Measurements from ENCODE around the gene FCRL5. TPM values are rescaled to one million over a fixed set of nuclear protein-coding genes. Genes with fewer than 3 reads are reported as not detected.
"Not testable (repeated sequence)": the region's sequence is repeated elsewhere in the genome, so short reads cannot be mapped to it uniquely, and the experiment has no call there.

FCRL5 gene
- total and polyA plus RNA-seq, 4 experiments from 2014 or later: 0.28 TPM; not detected in 3

- intact Hi-C loops (cut with micrococcal nuclease): loop anchor here (5.0 kb wide), 1 partner anchor 115 kb away; no protein-coding TSS in a partner anchor
- POLR2A ChIA-PET (ENCODE audit: partially characterized antibody): no interaction called here
- DNase-seq: no peak
Measured at GRCh38 chr1:157487504-157487903, 64.8 kb downstream of the FCRL5 start.

GRCh38 chr1:157487096-157487495 is 65.2 kb downstream of the FCRL5 start:
- CTCF ChIA-PET (ENCODE audit: partially characterized antibody): interaction anchor here (5.0 kb wide), 1 partner anchor 9 kb away, joined by 29 read pairs; no protein-coding TSS in a partner anchor
- H3K36me3 ChIP-seq (ENCODE audit: insufficient read depth, low read length): no peaks in the 10 kb centered on the region
- Mint-ChIP-seq H3K9me3 (no peaks in the 10 kb centered on the region), H3K27me3 (peaks cover 9 to 11% of the 10 kb centered on the region in 2 donors), H3K27ac (no peak overlapping the region), H3K36me3 (no peaks in the 10 kb centered on the region), H3K4me3 (no peak overlapping the region), H3K4me1 (no peaks in the 10 kb centered on the region)
- H3K4me1 ChIP-seq (ENCODE audit: insufficient read depth, low read length): no peaks in the 10 kb centered on the region
- POLR2A ChIA-PET (ENCODE audit: partially characterized antibody): no interaction called here
- no peak for DNase-seq
- H3K4me3 ChIP-seq (ENCODE audit: low read length in 2 of 2): no peak overlapping the region
- H3K27ac ChIP-seq (ENCODE audit: low read depth, low read length): no peak overlapping the region
- H3K27me3 ChIP-seq (ENCODE audit: insufficient read depth, low read length): no peaks in the 10 kb centered on the region
- intact Hi-C loops (cut with micrococcal nuclease): loop anchor here (5.0 kb wide), 1 partner anchor 115 kb away; no protein-coding TSS in a partner anchor
- H3K9me3 ChIP-seq (ENCODE audit: control insufficient read depth in 1 of 2, low read length in 2 of 2): no peaks in the 10 kb centered on the region

More at GRCh38 chr1:157487504-157487903, 64.8 kb downstream of the FCRL5 start:
- peaks cover 9 to 14% of the 10 kb centered on the region in 2 donors for H3K27me3 Mint-ChIP-seq
- no peaks in the 10 kb centered on the region for H3K36me3 ChIP-seq (ENCODE audit: insufficient read depth, low read length)
- no peaks in the 10 kb centered on the region for H3K4me1 ChIP-seq (ENCODE audit: insufficient read depth, low read length)
- CTCF ChIA-PET (ENCODE audit: partially characterized antibody): interaction anchor here (5.0 kb wide), 1 partner anchor 8 kb away, joined by 29 read pairs; no protein-coding TSS in a partner anchor
- H3K4me3 Mint-ChIP-seq: no peak overlapping the region
- H3K4me1 Mint-ChIP-seq: no peaks in the 10 kb centered on the region
- H3K27ac ChIP-seq (ENCODE audit: low read depth, low read length): no peak overlapping the region
- H3K4me3 ChIP-seq (ENCODE audit: low read length in 2 of 2): no peak overlapping the region
- H3K27ac Mint-ChIP-seq: no peak overlapping the region
- no peaks in the 10 kb centered on the region for H3K9me3 Mint-ChIP-seq
- no peaks in the 10 kb centered on the region for H3K27me3 ChIP-seq (ENCODE audit: insufficient read depth, low read length)
- no peaks in the 10 kb centered on the region for H3K9me3 ChIP-seq (ENCODE audit: control insufficient read depth in 1 of 2, low read length in 2 of 2)
- H3K36me3 Mint-ChIP-seq: no peaks in the 10 kb centered on the region

- H3K9me3 Mint-ChIP-seq; H3K4me1 Mint-ChIP-seq; H3K27ac Mint-ChIP-seq; H3K27ac ChIP-seq (ENCODE audit: low read depth, low read length); POLR2A ChIA-PET (ENCODE audit: partially characterized antibody); H3K27me3 Mint-ChIP-seq; DNase-seq; H3K4me3 ChIP-seq (ENCODE audit: low read length in 2 of 2); H3K36me3 Mint-ChIP-seq; H3K36me3 ChIP-seq (ENCODE audit: insufficient read depth, low read length); H3K4me1 ChIP-seq (ENCODE audit: insufficient read depth, low read length); H3K9me3 ChIP-seq (ENCODE audit: control insufficient read depth in 1 of 2, low read length in 2 of 2); H3K27me3 ChIP-seq (ENCODE audit: insufficient read depth, low read length); H3K4me3 Mint-ChIP-seq: not testable (repeated sequence)
- intact Hi-C loops (cut with micrococcal nuclease): loop anchor here (5.0 kb wide), 1 partner anchor 114 kb away; no protein-coding TSS in a partner anchor
- CTCF ChIA-PET (ENCODE audit: partially characterized antibody): interaction anchor here (1.0 to 5.0 kb wide), 3 partner anchors 9 to 117 kb away, joined by 3 to 29 read pairs (median 3); no protein-coding TSS in a partner anchor
Measured at GRCh38 chr1:157486400-157486799, 65.9 kb downstream of the FCRL5 start.

GRCh38 chr1:157485793-157486192 is 66.5 kb downstream of the FCRL5 start:
- Mint-ChIP-seq H3K27ac (no peak overlapping the region), H3K27me3 (peaks cover 4 to 8% of the 10 kb centered on the region in 2 donors), H3K36me3 (no peaks in the 10 kb centered on the region), H3K4me3 (no peak overlapping the region), H3K9me3 (peaks cover 0 to under 1% (median 0%) of the 10 kb centered on the region in 8 donors), H3K4me1 (no peaks in the 10 kb centered on the region)
- ChIA-PET POLR2A (ENCODE audit: partially characterized antibody) (no interaction called here), CTCF (ENCODE audit: partially characterized antibody) (interaction anchor here (0.6 to 5.0 kb wide), 4 partner anchors 9 to 116 kb away, joined by 3 to 29 read pairs (median 3); no protein-coding TSS in a partner anchor)
- H3K27ac ChIP-seq (ENCODE audit: low read depth, low read length): no peak overlapping the region
- no peaks in the 10 kb centered on the region for H3K4me1 ChIP-seq (ENCODE audit: insufficient read depth, low read length)
- intact Hi-C loops (cut with micrococcal nuclease): loop anchor here (5.0 kb wide), 1 partner anchor 113 kb away; no protein-coding TSS in a partner anchor
- no peak overlapping the region for H3K4me3 ChIP-seq (ENCODE audit: low read length in 2 of 2)
- H3K9me3 ChIP-seq (ENCODE audit: control insufficient read depth in 1 of 2, low read length in 2 of 2): no peaks in the 10 kb centered on the region
- no peak for DNase-seq
- no peaks in the 10 kb centered on the region for H3K27me3 ChIP-seq (ENCODE audit: insufficient read depth, low read length)
- H3K36me3 ChIP-seq (ENCODE audit: insufficient read depth, low read length): no peaks in the 10 kb centered on the region

GRCh38 chr1:157484573-157484972 is 67.7 kb downstream of the FCRL5 start:
- peaks cover 6 to 8% of the 10 kb centered on the region in 2 donors for H3K27me3 Mint-ChIP-seq
- H3K27ac Mint-ChIP-seq: no peak overlapping the region
- H3K9me3 ChIP-seq (ENCODE audit: control insufficient read depth in 1 of 2, low read length in 2 of 2): no peaks in the 10 kb centered on the region
- H3K9me3 Mint-ChIP-seq: peaks cover 0 to 6% (median 3%) of the 10 kb centered on the region in 8 donors
- CTCF ChIA-PET (ENCODE audit: partially characterized antibody): interaction anchor here (0.7 to 5.0 kb wide), 2 partner anchors 11 to 20 kb away, joined by 3 to 29 read pairs; no protein-coding TSS in a partner anchor
- H3K4me3 ChIP-seq (ENCODE audit: low read length in 2 of 2): no peak overlapping the region
- no peak overlapping the region for H3K4me3 Mint-ChIP-seq
- DNase-seq: no peak
- H3K27ac ChIP-seq (ENCODE audit: low read depth, low read length): no peak overlapping the region
- POLR2A ChIA-PET (ENCODE audit: partially characterized antibody): no interaction called here
- intact Hi-C loops (cut with micrococcal nuclease): no loop called here
- no peaks in the 10 kb centered on the region for H3K4me1 Mint-ChIP-seq
- H3K36me3 ChIP-seq (ENCODE audit: insufficient read depth, low read length): no peaks in the 10 kb centered on the region
- no peaks in the 10 kb centered on the region for H3K36me3 Mint-ChIP-seq
- H3K27me3 ChIP-seq (ENCODE audit: insufficient read depth, low read length): no peaks in the 10 kb centered on the region
- H3K4me1 ChIP-seq (ENCODE audit: insufficient read depth, low read length): no peaks in the 10 kb centered on the region

GRCh38 chr1:157483635-157484034 is 68.7 kb downstream of the FCRL5 start:
- Histone ChIP-seq H3K9me3 (ENCODE audit: control insufficient read depth in 1 of 2, low read length in 2 of 2) (no peaks in the 10 kb centered on the region), H3K36me3 (ENCODE audit: insufficient read depth, low read length) (no peaks in the 10 kb centered on the region), H3K4me3 (ENCODE audit: low read length in 2 of 2) (no peak overlapping the region), H3K27me3 (ENCODE audit: insufficient read depth, low read length) (no peaks in the 10 kb centered on the region), H3K4me1 (ENCODE audit: insufficient read depth, low read length) (no peaks in the 10 kb centered on the region), H3K27ac (ENCODE audit: low read depth, low read length) (no peak overlapping the region)
- CTCF ChIA-PET (ENCODE audit: partially characterized antibody): interaction anchor here (5.0 kb wide), 1 partner anchor 12 kb away, joined by 29 read pairs; no protein-coding TSS in a partner anchor
- Mint-ChIP-seq H3K4me3 (no peak overlapping the region), H3K27me3 (peaks cover 6 to 13% of the 10 kb centered on the region in 2 donors), H3K9me3 (peaks cover 0 to 15% (median 10%) of the 10 kb centered on the region in 8 donors), H3K27ac (no peak overlapping the region), H3K4me1 (no peaks in the 10 kb centered on the region), H3K36me3 (peaks cover 0 to 6% of the 10 kb centered on the region in 2 donors)
- POLR2A ChIA-PET (ENCODE audit: partially characterized antibody): no interaction called here
- intact Hi-C loops (cut with micrococcal nuclease): no loop called here
- no peak for DNase-seq

- Mint-ChIP-seq H3K9me3 (peaks cover 2 to 24% (median 17%) of the 10 kb centered on the region in 8 donors), H3K27ac (no peak overlapping the region), H3K27me3 (peaks cover 6 to 13% of the 10 kb centered on the region in 2 donors), H3K4me3 (no peak overlapping the region), H3K36me3 (peaks cover 0 to 12% of the 10 kb centered on the region in 2 donors), H3K4me1 (no peaks in the 10 kb centered on the region)
- H3K4me3 ChIP-seq (ENCODE audit: low read length in 2 of 2): no peak overlapping the region
- intact Hi-C loops (cut with micrococcal nuclease): no loop called here
- H3K4me1 ChIP-seq (ENCODE audit: insufficient read depth, low read length): no peaks in the 10 kb centered on the region
- H3K9me3 ChIP-seq (ENCODE audit: control insufficient read depth in 1 of 2, low read length in 2 of 2): no peaks in the 10 kb centered on the region
- no peaks in the 10 kb centered on the region for H3K36me3 ChIP-seq (ENCODE audit: insufficient read depth, low read length)
- CTCF ChIA-PET (ENCODE audit: partially characterized antibody): interaction anchor here (5.0 kb wide), 1 partner anchor 13 kb away, joined by 29 read pairs; no protein-coding TSS in a partner anchor
- H3K27me3 ChIP-seq (ENCODE audit: insufficient read depth, low read length): no peaks in the 10 kb centered on the region
- no peak for DNase-seq
- no peak overlapping the region for H3K27ac ChIP-seq (ENCODE audit: low read depth, low read length)
- POLR2A ChIA-PET (ENCODE audit: partially characterized antibody): no interaction called here
Measured at GRCh38 chr1:157482717-157483116, 69.6 kb downstream of the FCRL5 start.
